KBM-7 (cell line): ENCODE measurements around the gene IKZF1.

Source experiments
- DNase-seq: peaks from one replicate; pipeline ENCODE4 v3.0.0-alpha.2; 2015
- in situ Hi-C: fragments of 300-500 bp; cut with MboI; formaldehyde crosslinking; loops from 2 replicates; pipeline ENCODE4 v1.14.3; 2020; ENCODE audit warnings: low sequenced_read_pairs, low pct_unique_long_range_greater_than_20kb, mixed read lengths

IKZF1 gene

GRCh38 chr7:50281680-50282445, 22.7 kb upstream of the IKZF1 start:
- in situ Hi-C loops = no loop called here
- peak; percentile 51 for DNase-seq

- in situ Hi-C loops = no loop called here
- DNase-seq = no peak
Measured at GRCh38 chr7:50282813-50283605, 21.5 kb upstream of the IKZF1 start.

DNA sequence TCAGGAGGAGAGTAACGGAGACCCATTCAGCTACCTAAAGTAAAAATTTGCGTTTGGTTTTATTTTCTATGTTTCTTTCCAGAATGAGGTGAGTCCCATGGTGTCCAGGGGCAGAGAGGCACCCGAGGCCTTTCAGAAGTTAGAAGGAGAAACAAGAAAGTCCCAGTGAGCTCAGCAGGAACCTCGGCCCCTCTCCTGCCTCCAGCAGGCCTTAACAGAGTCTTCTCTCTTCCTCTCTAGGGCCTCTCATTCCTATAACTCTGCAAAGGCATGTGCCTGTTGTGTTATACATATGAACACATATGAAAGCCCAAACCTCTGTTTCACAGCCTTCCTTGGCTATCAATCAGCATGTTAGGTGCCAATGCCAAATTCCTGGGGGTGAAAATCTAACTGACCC, 20.8 kb upstream of the IKZF1 start:
- in situ Hi-C loops = no loop called here
- no peak for DNase-seq

GRCh38 chr7:50284296-50284695, 20.2 kb upstream of the IKZF1 start:
- in situ Hi-C loops = no loop called here
- DNase-seq = no peak

- in situ Hi-C loops = no loop called here
- peak; percentile 82 for DNase-seq
Measured at GRCh38 chr7:50285269-50285668, 19.2 kb upstream of the IKZF1 start.

GRCh38 chr7:50287129-50287528, 17.4 kb upstream of the IKZF1 start:
- no peak for DNase-seq
- in situ Hi-C loops = no loop called here

DNA sequence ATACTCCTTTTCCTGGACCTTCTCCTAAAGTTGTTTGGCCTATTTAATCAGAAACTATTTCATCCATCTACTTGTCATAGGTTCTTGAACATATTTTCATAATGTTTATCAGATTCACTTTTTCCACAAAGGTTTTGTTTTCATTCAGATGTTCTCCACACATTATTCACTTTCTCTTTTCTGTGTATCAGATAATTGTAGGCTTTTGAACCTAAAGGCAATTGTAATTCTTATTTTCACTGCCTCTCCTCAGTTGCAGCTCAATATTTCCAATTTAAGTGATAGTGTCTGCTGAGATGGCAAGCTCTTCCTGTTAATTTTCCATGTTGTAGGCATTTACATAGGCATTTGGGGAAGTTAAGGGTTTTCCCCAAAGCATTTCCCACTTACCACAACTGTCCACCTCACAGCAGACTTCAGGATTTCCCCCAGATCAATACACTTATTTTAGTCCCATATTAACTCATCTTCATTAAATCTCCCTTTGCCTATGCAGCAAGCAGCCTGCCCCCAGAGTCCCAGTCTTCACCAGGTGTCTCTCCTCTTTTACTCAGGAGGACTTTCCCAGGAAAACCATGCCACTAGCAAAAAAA, 12.3 kb upstream of the IKZF1 start:
- in situ Hi-C loops = no loop called here
- no peak for DNase-seq

DNA sequence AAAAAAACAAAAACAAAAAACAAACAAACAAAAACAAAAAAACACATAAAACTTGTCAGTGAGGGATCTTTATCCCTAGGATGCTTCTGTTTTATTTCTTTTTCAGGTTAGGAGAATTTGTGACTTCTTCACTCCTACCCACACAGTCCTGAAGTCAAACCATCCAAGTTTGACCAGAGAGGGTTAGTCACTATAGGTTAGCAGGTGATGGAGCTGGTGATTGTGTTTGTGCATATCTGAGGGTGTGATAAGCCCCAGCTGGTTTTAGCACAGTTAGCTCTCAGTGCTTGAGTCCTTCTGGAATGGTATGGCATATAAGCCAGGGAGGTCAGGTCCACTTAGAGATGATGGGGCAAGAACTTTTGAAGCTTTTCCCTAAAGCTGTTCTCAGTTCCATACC, 11.8 kb upstream of the IKZF1 start:
- in situ Hi-C loops = no loop called here

GRCh38 chr7:50293509-50294179, 10.9 kb upstream of the IKZF1 start:
- DNase-seq = no peak
- in situ Hi-C loops = no loop called here

More for the DNA sequence above, 11.8 kb upstream of the IKZF1 start:
- no peak for DNase-seq

GRCh38 chr7:50295133-50295532, 9.4 kb upstream of the IKZF1 start:
- no peak for DNase-seq
- in situ Hi-C loops = no loop called here

- DNase-seq = no peak
- in situ Hi-C loops = no loop called here
Measured at GRCh38 chr7:50296799-50297198, 7.7 kb upstream of the IKZF1 start.

DNA sequence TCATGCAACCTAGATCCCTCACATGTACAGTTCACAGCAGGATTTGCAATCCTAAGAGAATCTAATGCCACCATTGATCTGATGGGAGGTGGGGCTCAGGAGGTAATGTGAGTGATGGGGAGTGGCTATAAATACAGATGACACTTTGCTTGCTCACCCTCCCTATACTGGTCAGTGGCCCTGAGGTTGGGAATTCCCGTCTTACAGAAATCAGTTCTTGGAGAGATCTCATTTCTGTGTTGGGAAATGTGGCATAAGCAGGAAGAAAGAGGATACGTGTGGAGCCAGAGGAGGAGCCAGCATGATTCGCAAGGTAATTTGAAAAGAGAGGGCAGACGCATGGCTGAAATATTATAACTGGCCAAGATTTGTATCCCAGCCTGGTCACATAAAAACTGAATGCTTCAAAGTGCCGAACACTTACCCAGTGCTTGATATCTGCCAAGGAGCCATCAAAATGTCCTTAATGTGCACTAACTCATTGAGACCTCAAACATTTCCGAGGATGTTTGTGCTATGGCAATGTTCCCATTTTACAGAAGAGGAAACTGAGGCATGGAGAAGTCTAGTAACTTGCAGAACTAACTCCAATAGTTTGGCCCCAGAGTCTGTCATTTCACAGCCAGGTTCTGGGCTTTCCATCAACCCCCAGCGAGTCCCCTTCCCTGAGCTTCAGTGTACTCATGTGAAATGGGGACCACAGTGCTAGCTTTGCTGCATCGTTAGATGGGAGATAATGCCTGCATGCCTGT, 5.5 kb upstream of the IKZF1 start:
- no peak for DNase-seq
- in situ Hi-C loops = no loop called here

DNA sequence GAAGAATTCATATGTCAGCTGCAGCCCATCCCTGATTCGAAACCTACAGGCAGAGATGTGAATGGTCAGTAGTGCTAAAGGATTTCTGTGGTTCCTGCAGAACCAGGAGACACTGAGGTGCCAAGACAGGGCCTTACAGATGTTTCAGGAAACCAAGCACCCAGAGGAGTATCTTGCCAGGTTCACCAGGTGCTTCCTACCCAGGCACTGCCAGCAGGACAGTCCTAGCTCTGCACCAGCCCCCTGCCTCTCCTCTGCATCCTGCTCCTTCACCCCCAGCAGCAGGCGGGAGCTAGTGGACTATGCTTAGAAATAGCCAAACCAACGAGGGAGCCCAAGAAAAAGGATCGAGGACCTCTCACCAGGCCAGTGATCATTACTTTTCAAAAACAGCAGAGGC, 4.2 kb upstream of the IKZF1 start:
- in situ Hi-C loops = no loop called here
- DNase-seq = no peak

DNA sequence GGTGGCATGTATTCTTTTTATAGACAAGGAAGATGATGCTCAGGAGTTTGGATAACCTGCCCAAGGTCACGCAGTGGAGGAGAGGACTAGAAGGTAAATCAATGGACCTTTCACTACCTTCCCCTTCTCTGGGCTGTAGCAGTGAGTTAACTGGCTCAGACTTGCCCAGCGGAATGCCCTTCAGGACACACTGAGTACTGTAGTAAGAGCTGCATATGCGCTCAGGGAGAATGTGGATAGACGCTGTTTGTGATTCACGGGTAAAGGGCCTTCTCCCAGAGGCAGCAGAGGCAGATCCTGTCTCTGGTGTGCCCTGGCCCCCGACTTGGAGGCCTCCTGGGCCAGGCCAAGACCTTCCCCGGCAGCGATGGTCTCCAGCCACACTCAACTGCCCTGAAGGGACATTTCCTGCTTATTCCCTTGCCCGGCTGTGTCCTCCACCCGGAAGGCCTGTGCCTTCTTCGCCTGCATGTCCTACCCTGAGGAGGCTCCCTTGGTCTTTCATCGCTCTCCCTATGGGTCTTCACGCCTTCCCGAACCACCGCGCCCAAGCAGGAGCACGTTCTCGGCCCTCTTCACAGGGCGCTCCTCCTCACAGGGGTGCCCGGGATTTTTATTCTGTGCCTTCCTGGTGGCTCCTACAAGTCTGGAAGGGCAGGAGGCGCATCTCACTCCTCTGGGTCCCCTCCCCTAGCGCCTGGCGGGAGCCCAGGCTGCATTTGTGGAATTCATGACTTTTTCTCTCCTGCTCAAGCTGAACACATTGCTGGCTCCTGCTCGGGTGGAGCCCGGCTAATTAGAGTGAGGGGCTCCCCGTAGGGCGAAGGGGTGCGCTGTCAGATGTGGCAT, 1.8 kb upstream of the IKZF1 start:
- in situ Hi-C loops = no loop called here
- DNase-seq = no peak

DNA sequence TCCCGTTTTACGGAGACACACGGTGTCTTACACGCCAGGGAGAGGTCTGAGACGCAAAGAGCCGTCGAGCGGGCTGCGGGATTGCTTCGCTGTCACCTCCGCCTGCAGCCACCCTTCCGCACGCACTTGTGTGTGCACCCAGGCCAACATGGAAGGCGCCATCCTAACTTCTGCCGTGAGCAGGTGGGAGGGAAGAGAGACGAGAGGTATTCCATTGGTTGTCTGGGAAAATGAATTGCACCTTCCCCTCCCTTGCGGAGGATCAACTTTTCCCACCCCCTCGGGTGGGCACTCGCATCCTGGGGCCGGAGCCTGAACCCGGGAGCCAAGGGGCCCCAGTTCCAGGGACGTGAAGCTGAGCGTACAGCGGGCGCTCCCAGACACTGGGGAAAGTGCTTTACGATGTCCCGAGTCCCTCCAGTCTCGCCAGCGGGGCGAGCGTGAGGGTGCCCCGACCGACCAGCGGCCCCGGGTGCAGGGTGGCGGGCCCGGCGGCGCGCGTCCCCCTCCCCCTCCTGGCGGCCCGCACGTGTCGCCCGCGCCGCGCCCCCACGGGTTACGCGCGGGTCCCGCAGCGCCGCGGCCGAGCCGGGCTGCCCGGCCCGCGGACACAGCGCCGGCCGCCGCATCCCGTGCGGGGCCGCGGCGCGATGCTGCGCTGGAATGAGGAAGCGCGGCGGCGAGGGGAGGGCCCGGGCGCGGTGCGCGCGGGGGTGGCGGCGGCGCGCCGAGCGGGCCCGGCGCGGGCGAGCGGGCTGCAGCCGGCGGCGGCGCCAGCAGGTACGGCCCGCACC, 984 bp upstream of the IKZF1 start:
- DNase-seq = no peak
- in situ Hi-C loops = no loop called here

DNA sequence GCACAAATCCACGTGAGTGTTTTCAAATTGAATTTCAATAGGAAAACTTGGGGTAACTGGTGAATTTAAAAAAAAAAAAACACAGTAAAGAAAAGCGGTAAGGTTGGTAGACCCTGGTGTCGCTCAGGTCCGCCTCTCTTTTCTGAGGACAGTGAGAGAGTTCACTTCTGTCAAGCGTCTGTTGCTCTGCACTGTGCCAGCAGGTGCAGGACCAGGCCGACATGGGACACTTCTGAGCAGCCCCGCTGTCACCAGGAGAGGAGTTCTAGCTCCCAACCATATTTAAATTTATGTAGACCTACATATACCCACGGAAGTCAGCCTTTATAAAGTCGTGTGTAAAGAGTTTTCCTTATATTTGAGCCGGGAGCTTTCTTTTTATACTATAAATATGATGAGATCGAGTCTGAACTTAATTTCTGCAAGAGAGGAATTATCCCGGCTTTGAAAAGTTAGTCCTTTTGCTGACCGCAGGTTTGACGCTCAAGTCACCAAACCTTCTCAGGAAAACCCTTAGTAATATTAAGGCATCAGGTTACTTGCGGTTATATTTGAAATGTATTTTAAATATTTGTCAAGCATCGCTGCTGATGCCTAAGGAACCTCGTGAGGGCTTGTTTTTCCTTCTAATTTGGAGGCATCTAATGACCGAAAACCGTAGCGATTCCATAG, 531 bp downstream of the IKZF1 start:
- in situ Hi-C loops = no loop called here
- DNase-seq = no peak
